Kidney epithelial cell (primary cell): Measurements from ENCODE around the gene RUNX3. TPM values are rescaled to one million over a fixed set of nuclear protein-coding genes. Genes with fewer than 3 reads are reported as not detected.

Experiments used
- DNase-seq: peaks from one replicate; pipeline ENCODE4 v3.0.0-alpha.2; 2010; ENCODE audit warnings: low read depth
- H3K27me3 ChIP-seq: 2 replicates; pipeline ENCODE4 v1.6.0; 2011; ENCODE audit warnings: low read length; ENCODE audit not compliant: control insufficient read depth, insufficient read depth
- H3K36me3 ChIP-seq: 2 replicates; pipeline ENCODE4 v1.5.1; 2011; ENCODE audit warnings: low read length; ENCODE audit not compliant: control insufficient read depth, insufficient read depth
- H3K4me3 ChIP-seq: 2 replicates; pipeline ENCODE4 v1.5.1; 2011; ENCODE audit warnings: low read depth, mild to moderate bottlenecking, control low read depth, low read length
- CTCF ChIP-seq: IDR thresholded peaks from 2 replicates; pipeline ENCODE4 v1.5.1; 2011; ENCODE audit warnings: mild to moderate bottlenecking, moderate library complexity, low read length, control low read depth, inconsistent platforms; ENCODE audit not compliant: insufficient read depth, poor library complexity, severe bottlenecking
- total RNA-seq: library from RNA; depleted of rRNA; stranded (reverse); fragments of >200 nt; gene quantifications from 2 replicates; pipeline ENCODE4 v1.2.3, GENCODE V29; 2015

The RUNX3 gene
- total RNA-seq, 1 donor from 2014 or later, result 0.38 TPM

- no peak for DNase-seq
- TF ChIP-seq CTCF, result no peak
- H3K36me3 ChIP-seq, result no peaks in the 10 kb centered on the region
- no peak overlapping the region for H3K4me3 ChIP-seq
- H3K27me3 ChIP-seq, result peaks cover 28% of the 10 kb centered on the region
Measured at GRCh38 chr1:24896596-24897262, 33.3 kb downstream of the RUNX3 start.

- no peak overlapping the region for H3K4me3 ChIP-seq
- no peak for DNase-seq
- H3K36me3 ChIP-seq, result no peaks in the 10 kb centered on the region
- no peak for TF ChIP-seq CTCF
- peaks cover 27% of the 10 kb centered on the region for H3K27me3 ChIP-seq
Measured at GRCh38 chr1:24896176-24896575, 33.9 kb downstream of the RUNX3 start.

GRCh38 chr1:24895511-24895910, 34.6 kb downstream of the RUNX3 start:
- no peak for TF ChIP-seq CTCF
- Histone ChIP-seq H3K36me3 (no peaks in the 10 kb centered on the region), H3K4me3 (no peak overlapping the region), H3K27me3 (peaks cover 25% of the 10 kb centered on the region)
- DNase-seq, result no peak

DNA sequence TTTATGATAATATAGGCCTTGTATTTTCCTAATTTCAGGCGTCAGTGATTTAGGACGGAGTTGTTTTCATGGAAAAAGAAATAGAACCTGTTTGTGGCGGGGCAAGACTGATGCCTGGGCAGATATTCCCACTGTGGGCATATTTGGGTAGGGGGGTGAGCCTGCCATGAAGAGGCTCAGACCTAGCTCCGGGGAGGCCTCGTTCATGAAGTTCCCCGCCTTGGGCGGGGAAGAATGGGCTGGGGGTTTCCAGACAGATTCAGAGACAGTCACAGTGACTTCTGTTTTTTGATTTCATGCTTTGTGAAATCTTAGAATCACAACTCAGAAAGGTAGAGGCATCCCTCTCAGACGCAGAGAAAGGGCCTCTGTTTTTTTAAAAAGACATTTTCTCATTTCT, 36.1 kb downstream of the RUNX3 start:
- no peak for TF ChIP-seq CTCF
- H3K4me3 ChIP-seq, result no peak overlapping the region
- H3K27me3 ChIP-seq, result peaks cover 17% of the 10 kb centered on the region
- DNase-seq, result no peak
- no peaks in the 10 kb centered on the region for H3K36me3 ChIP-seq

DNA sequence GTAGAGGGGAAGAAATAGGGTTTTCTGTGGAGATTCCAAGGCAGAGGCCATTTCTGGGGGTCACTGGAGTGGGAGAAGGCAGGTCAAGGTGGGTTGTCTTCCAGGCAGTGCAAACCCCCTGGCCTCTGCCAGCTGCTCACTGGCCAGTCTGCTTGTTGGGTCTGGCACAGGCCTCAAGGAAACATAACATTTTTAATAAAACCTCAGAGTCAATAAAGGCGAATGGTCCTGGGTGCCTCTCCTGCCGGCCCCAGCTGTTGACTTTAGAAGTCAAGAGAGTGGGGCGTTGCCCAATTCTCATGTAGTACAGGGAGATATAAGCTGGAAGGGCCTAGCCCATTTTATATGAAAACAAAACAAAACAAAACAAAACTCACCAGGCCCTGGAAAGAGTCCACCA, 36.6 kb downstream of the RUNX3 start:
- H3K27me3 ChIP-seq, result peaks cover 11% of the 10 kb centered on the region
- no peak for DNase-seq

More for the DNA sequence above, 36.6 kb downstream of the RUNX3 start:
- H3K4me3 ChIP-seq, result no peak overlapping the region
- TF ChIP-seq CTCF, result no peak
- H3K36me3 ChIP-seq, result no peaks in the 10 kb centered on the region
